Measurements from ENCODE around the gene RFX3.

RFX3 gene

GRCh38 chr9:3475300-3476020 lies 50.3 kb downstream of the RFX3 start:
- Histone ChIP-seq H3K36me3 (ENCODE audit: control insufficient read depth in 2 of 2, insufficient read depth in 1 of 2, low read length in 2 of 2) (no peaks in the 10 kb centered on the region), H3K27ac (ENCODE audit: extremely low read depth, low read depth, low read length) (no peak overlapping the region), H3K4me1 (ENCODE audit: control insufficient read depth, insufficient read depth, low read length) (peaks cover 4% of the 10 kb centered on the region; the same call in 1 of the 2 replicates), H3K4me3 (ENCODE audit: low read depth, low read length) (no peak overlapping the region), H3K9me3 (ENCODE audit: control insufficient read depth, insufficient read depth, low read depth, low read length) (no peaks in the 10 kb centered on the region)
- no peak for TF ChIP-seq ZBTB7A (tag by site-specific recombination; IDR thresholded peaks at IDR 0.05; ENCODE audit: low read depth)
- TF ChIP-seq ZNF2 (tag by site-specific recombination; IDR thresholded peaks at IDR 0.05), result no peak
- TF ChIP-seq HIC1 (tag by site-specific recombination; IDR thresholded peaks at IDR 0.05), result no peak
- TF ChIP-seq ZNF580 (tag by site-specific recombination; IDR thresholded peaks at IDR 0.05), result no peak
- TF ChIP-seq SCRT1 (tag by site-specific recombination; IDR thresholded peaks at IDR 0.05; ENCODE audit: borderline replicate concordance), result no peak
- no peak for TF ChIP-seq ZNF132 (tag by site-specific recombination; IDR thresholded peaks at IDR 0.05; ENCODE audit: borderline replicate concordance)
- TF ChIP-seq ZNF76 (tag by site-specific recombination; IDR thresholded peaks at IDR 0.05; ENCODE audit: borderline replicate concordance, low read depth), result no peak
- no peak for TF ChIP-seq PRDM4 (tag by site-specific recombination; IDR thresholded peaks at IDR 0.05)
- no peak for TF ChIP-seq ZNF302 (tag by site-specific recombination; IDR thresholded peaks at IDR 0.05; ENCODE audit: low read depth)
- no peak for TF ChIP-seq ZNF692 (tag by site-specific recombination; IDR thresholded peaks at IDR 0.05)
- TF ChIP-seq ZNF488 (tag by site-specific recombination; IDR thresholded peaks at IDR 0.05), result no peak
- TF ChIP-seq ZNF423 (tag by site-specific recombination; IDR thresholded peaks at IDR 0.05), result no peak
- TF ChIP-seq ZBTB44 (tag by site-specific recombination; IDR thresholded peaks at IDR 0.05), result no peak
- no peak for TF ChIP-seq BCL6B (tag by site-specific recombination; IDR thresholded peaks at IDR 0.05)
- TF ChIP-seq ZFP3 (tag by site-specific recombination; IDR thresholded peaks at IDR 0.05; ENCODE audit: low read depth), result no peak
- no peak for TF ChIP-seq ZNF521 (tag by site-specific recombination; IDR thresholded peaks at IDR 0.05)
- no peak for TF ChIP-seq ZNF16 (tag by site-specific recombination; IDR thresholded peaks at IDR 0.05; ENCODE audit: low read depth)
- no peak for TF ChIP-seq EGR2 (tag by site-specific recombination; IDR thresholded peaks at IDR 0.05; ENCODE audit: low read depth)
- CTCF ChIA-PET, result interaction anchor here (0.6 to 1.0 kb wide), 2 partner anchors 8 to 27 kb away, joined by 3 to 4 read pairs; no protein-coding TSS in a partner anchor
- POLR2A ChIA-PET, result no interaction called here
